Sigmoid colon (tissue), 4 donors: ENCODE measurements around the gene TUBGCP6.

Source experiments
- EP300 ChIP-seq, 4 donors: sonication (generic); formaldehyde crosslinking; IDR thresholded peaks; one replicate each; pipeline ENCODE4 v1.6.1; 2017; ENCODE audit warnings: antibody characterized with exemption in 4 of 4
- POLR2A ChIP-seq, 2 donors: fragments of 450-650 bp; IDR thresholded peaks; one replicate each; pipeline ENCODE4 v1.6.1; 2016; ENCODE audit warnings: antibody characterized with exemption in 2 of 2, mild to moderate bottlenecking in 2 of 2, moderate library complexity in 2 of 2
- TF ChIP-seq, protein P1 (sequence below), 4 experiments: fragments of 450-650 bp in 3 of 4; fragments of 200-600 bp in 1 of 4; IDR thresholded peaks; one replicate each; pipeline ENCODE4 v1.5.1; 2016 to 2019; ENCODE audit warnings: antibody characterized with exemption in 4 of 4, mild to moderate bottlenecking in 3 of 4, moderate library complexity in 2 of 4

DNA sequence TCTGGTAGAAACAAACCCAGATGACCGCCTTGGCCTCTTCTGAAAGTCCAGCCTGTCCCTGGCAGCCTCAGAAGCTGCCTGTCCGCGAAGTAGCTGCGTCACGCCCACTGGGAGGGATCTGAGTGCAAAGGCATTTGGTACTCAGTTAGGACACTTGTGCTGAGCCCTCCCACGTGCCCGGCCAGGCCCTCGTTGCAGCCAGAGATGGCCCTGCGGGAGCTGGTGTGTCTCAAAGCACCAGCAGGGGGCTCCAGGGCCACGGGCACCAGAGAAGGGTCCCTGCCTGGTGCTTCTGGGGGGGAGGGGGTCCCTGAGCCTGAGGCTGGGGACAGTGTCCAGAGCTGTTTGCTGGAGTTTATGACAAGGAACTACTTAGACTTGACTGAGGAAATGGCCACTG, 38.2 kb downstream of the TUBGCP6 start:
- TF ChIP-seq, protein P1, sequence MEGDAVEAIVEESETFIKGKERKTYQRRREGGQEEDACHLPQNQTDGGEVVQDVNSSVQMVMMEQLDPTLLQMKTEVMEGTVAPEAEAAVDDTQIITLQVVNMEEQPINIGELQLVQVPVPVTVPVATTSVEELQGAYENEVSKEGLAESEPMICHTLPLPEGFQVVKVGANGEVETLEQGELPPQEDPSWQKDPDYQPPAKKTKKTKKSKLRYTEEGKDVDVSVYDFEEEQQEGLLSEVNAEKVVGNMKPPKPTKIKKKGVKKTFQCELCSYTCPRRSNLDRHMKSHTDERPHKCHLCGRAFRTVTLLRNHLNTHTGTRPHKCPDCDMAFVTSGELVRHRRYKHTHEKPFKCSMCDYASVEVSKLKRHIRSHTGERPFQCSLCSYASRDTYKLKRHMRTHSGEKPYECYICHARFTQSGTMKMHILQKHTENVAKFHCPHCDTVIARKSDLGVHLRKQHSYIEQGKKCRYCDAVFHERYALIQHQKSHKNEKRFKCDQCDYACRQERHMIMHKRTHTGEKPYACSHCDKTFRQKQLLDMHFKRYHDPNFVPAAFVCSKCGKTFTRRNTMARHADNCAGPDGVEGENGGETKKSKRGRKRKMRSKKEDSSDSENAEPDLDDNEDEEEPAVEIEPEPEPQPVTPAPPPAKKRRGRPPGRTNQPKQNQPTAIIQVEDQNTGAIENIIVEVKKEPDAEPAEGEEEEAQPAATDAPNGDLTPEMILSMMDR (IDR thresholded peaks at IDR 0.05): no peak
- TF ChIP-seq POLR2A (IDR thresholded peaks at IDR 0.05) (no peak), EP300 (IDR thresholded peaks at IDR 0.05) (no peak)
